ENCODE measurements around the gene VIP.
"Not testable (repeated sequence)": the region's sequence is repeated elsewhere in the genome, so short reads cannot be mapped to it uniquely, and the experiment has no call there.

VIP gene

DNA sequence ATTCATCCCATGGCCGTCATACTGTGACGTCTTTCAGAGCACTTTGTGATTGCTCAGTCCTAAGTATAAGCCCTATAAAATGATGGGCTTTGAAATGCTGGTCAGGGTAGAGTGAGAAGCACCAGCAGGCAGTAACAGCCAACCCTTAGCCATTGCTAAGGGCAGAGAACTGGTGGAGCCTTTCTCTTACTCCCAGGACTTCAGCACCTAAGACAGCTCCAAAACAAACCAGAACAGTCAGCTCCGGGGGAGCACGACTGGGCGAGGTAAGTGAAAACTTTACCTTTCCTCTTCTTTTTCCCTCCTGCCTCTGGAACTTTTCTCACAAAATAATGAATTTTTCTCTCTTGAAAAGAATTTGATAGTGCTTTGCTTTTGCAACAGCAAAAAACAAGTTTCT lies at the start of gene VIP:
VIP (plus strand) TSS at position 104 of the 400 bp plus-strand sequence. CDS start 1,381 bp downstream, outside the sequence.
- peak; percentile 66 for DNase-seq (ENCODE audit: low read depth, low spot score)

DNA sequence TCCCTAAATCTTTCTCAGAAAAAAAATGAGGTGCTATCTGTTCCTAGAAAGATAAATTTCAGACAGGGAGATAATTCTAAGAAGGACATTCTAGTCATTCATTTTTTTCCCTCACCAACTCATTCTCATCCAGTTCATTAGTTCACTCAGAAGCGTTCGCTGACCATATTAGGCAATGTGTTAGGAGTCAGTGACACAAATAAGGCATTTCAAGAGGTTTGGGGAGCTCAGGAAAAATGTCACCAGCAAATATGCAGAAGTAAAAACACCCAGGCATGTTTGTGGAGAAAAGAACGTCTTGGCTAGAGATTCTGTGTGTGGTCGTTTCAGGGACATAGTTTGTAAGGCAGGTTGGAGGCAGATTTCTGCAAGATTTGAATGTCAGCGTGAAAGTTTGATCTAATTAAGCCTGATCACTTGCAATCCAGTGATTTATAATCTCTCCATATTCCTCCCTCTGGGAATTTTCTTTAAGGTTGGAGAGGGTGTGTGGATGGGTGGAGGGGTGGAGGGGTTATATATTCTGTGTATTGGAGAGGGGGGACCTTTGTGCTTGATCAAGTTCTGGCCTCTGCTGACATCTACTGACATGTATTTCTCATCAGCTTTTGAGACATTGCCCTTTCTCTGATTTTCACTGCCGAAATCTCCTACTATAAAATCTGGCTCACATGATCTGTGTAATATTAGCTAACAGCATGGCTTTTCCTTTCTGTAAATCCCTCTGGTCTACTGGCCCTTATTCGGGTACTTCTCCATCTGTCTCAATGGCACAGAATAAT lies 49.3 kb upstream of the VIP start:
- DNase-seq (ENCODE audit: low read depth, low spot score): no peak

DNA sequence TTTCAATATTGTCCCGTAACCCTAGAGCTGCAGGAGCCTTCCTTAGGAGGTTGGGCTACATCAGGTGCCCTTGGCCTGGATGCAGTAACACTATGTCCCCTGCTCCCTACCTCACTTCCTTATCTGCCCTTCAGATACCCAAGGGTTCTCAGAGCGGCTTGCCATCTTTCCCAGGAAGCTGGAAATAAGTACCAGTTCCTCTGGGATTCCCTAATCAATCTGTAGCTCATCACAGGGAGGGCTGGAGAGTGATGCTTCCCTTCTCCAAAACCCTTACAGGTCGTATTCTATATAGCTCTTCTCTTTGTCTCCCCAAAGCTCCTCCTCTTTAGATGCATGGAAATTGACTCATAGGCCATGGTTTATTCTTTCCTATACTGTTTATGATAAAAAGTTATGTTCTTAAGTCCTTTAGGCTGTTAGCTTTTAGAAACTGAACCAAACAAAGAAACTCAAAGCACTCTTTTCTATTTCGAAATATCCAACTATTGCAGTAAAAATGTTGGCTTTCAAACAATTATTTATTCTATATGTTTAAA lies 48.7 kb upstream of the VIP start:
- no peak for DNase-seq (ENCODE audit: low read depth, low spot score)

DNA sequence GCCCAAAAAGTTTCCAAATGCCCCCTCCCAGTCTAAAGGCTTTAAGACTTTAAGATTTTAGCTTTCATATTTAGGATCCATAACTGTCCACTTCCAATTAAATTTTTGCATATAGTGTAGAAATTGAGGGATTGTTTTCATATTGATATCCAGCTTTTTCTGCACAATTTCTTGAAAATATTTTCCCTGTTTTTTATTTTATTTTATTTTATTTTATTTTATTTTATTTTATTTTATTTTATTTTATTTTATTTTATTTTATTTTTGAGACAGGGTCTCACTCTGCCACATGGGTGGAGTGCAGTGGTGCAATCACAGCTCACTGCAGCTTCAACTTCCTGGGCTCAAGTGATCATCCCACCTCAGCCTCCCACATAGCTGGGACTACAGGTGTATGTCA lies 46.8 kb upstream of the VIP start:
- not testable (repeated sequence) for DNase-seq (ENCODE audit: low read depth, low spot score)

DNA sequence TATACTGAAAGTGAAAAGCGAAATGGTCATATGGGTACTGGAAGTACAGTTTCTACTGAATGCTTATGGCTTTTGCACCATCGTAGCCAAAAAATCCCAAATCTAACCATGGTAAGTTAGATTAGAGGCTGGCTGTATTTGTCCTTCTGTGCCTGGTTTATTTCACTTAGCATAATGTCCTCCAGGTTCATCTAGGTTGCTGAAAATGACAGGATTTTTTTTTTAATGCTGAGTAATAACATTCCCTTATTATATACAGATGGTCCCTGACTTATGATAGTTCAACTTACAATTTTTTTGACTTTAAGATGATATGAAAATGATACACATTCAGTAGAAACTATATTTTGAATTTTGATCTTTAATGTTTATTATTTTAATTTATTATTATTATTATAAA lies 45.3 kb upstream of the VIP start:
- DNase-seq (ENCODE audit: low read depth, low spot score): no peak

DNA sequence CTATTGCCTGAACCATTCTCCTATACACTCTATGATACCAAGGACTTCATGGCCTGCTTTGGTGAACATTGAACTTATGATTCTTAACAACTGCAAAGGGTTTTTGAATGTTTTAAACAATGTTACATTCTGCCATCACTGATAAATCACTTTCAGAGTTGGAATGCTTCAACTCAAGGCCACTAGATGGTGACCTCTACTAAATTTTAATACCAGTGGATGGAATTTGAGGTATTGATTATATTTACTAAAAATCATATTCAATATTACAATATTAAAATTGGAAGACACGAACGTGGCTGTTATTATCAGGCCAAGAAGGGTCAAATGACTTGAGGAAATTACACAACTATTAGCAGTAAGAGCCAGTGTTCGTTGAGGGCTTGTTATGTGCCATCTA lies 34.3 kb upstream of the VIP start:
- no peak for DNase-seq (ENCODE audit: low read depth, low spot score)

DNA sequence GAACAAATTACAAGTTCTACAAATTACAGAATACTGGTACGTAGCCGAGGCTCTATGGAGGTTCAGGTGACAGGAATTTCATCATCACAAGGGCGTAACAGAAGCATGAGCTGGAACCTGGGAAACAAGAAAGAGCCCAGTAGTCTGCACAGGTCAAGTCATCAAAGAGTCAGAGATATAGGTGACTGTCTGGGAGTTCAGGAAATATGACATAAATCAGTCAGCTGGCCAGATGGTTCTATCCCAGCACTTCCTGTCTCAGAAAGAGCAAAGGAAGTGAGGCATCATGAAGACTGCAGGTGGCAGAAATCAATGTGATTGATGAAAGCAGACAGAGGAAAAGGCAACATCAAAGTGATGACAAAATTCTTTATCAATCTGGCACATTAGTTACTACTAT lies 29.6 kb upstream of the VIP start:
- no peak for DNase-seq (ENCODE audit: low read depth, low spot score)

DNA sequence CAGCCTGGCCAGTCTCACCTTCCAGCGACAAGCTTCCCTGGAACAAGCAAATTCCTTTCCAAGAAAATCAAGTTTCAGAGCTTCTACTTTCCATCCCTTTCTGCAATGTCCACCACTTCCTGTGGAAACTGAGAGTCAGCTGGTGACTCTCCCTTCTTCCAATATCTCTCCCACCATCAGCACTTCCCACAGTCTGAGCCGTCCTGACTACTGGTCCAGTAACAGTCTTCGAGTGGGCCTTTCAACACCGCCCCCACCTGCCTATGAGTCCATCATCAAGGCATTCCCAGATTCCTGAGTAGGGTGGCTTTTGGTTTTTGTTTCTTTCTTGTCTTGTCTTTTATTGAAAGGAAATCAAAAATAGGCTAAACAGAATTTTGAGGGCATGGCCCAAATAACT lies 28.6 kb upstream of the VIP start:
- DNase-seq (ENCODE audit: low read depth, low spot score): no peak

DNA sequence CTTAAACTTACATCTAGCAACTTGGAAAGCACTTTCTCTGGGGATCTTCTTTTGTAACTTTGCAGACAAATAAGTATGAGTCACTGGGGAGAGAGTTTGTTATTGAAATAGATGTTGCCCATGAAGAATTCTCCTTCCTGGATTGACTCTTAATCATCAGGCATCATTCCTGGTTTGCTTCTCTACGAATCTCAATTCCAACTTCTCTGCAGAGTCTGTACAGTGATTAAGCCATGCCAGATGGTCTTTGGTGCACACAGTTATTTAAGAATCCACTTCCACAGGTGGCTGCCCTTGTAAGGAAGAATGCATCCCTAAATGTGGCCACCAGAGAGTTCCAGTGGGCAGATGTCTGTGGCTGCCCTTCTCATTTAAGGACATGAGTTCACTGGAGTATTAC lies 27.2 kb upstream of the VIP start:
- no peak for DNase-seq (ENCODE audit: low read depth, low spot score)

DNA sequence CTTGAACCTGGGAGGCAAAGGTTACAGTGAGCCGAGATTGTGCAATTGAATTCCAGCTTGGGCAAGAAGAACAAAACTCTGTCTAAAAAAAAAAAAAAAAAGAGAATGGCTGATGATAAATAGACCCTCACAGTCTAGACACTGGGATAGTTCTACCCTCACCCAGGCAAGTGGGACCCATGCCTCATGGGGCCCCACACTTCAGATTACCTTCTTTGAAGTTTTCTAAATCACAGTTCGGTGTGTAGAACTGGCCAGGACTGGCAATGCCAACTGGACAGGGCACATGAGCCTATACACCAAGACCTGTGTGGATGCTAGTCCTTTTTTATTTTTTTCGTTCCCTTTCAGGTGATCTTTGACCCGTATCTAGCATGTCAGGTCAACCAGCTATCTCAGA lies 24.3 kb upstream of the VIP start:
- DNase-seq (ENCODE audit: low read depth, low spot score): no peak

DNA sequence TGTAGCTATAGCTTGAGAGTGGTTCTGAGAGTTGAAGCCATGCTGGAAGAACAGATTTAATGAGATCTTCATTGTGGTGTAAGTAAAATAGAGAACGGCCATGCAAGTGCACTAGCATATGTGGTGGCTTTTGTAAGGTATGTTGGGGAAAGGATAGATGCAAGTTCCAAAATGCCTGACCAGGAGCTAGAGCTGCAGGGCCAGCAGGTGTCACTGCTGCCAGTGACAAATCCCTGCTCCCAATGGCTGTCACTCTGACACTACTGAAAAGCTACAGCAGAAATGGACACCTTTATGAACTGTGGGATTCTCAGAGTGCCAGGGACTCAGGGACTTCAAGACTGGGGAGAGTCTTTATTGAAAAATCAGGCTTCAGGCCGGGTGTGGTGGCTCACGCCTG lies 23.1 kb upstream of the VIP start:
- DNase-seq (ENCODE audit: low read depth, low spot score): peak; percentile 38

DNA sequence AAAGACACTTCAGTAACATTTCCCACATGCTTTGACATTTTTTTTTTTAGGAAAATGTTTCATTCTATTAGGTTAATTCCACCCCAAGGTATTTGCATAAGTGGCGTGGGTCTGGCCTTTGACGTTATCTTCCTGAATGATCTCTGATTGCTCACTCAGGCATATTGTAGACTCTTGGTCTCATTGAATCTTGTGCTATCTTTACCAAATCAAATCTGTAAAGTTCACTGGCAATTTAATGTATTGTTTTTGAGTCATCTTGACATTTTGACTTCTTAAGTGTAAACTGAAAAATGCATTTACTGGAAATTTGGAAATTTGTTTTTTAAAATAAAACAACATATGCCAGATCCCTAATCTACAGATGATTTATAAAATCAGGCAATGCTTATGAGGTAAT lies 16.0 kb upstream of the VIP start:
- DNase-seq (ENCODE audit: low read depth, low spot score): no peak

DNA sequence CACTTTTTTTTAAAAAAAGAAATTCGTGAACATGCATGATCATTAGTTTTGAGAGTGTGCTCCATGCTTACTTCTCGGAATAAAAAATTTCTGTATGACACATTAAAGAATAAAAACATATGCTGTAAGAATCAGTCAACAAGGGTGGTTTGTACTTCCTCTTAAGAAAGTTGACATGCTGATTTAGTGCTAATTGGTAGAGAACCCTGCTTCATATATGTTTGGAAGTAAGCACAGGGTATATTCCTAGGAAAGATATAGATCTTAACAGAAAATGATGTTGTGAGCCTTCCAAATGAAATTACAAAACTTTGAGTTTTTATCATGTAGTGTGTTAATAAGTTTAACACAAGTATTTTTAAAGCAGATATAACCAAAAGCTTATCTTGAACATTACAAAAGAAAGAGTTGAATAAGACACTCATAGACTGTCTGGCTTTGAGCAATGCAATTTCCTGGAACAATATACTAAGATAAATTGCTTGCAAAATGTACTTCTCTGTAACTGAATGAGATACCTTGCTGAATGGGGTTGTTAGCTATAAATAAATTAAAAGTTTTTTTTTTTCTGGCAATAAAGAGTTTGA lies 13.8 kb upstream of the VIP start:
- no peak for DNase-seq (ENCODE audit: low read depth, low spot score)

DNA sequence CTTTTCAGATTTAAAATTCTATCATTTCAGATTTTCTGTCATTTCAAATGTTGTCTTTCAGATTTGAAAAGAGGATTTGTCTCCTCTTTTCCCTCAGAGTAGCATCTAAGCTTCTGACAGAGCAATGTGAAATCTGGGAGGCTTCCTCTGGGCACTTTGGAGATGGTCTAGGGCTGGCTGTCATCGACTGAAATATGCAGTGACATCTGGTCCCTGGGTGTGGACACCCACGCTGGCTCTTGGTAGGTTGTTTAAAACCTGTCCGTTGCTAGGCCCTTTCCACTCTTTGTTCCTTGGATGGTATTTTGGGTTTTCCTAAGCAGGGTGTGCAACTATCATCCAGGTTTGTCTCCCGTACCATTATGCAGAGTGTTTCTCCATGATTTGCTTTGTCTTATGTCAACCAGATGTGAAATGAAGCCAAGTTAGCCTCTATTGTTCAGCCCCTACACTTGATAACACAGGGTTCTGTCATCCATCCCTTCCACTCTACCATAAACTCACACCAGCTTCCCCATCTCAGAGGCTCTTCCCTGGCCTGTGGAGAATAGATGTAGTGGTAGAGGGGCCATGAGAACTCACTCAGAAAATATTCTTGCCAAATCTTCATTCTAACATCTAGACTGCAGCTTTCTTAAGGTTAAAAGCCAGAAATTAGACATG lies 5.0 kb upstream of the VIP start:
- no peak for DNase-seq (ENCODE audit: low read depth, low spot score)

DNA sequence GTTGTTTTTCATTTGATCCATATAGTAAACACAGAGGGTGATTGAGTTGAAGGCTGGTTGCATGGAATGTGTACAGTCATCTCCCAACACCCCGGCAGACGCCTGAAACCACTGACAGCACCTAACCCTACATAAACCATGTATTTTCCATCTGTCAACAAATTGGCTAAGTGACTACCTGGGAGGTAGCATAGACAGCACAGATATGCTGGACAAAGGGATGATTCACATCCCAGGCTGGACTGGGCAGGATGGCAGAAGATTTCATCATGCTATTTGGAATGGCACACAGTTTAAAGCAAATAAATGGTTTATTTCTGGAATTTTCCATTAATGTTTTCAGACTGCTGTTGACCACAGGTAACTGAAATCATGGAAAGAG lies 4.4 kb upstream of the VIP start:
- no peak for DNase-seq (ENCODE audit: low read depth, low spot score)

DNA sequence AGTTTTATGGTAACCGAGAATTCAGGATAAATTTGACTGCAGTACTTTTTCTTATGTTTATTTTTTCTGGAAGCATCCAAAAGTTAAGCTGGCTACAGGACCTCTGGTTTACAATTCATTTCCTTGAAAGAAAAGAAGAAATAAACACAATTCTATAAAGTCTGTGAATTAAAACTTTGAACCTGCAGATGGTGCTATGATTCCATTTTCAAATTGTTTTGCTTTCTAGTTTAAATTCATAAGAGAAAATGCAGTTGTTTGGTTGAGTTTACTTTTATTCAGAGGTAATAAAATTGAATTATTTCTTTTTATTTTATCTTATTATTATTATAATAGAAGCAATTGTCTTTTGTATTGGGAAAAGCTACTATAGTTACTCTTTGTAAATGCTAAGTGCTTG lies 1.8 kb upstream of the VIP start:
- no peak for DNase-seq (ENCODE audit: low read depth, low spot score)

DNA sequence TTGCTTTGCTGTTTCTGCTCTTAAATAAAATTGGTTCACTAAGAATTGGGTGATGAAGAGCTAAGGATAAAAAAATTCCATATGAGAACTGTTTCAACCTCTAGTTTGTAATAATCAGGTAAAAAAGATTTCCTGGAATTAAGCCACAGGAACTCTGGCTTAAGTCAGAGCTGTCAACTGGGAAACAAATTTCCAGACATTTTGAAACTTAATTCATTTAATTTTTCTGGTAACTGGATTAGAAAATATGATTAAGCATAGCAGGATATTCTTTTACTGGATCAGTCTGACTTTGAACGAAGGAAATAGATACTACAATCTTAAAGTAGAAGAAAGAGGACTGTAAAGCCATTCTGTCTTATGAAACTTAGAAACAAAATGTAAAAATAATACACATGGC lies 1.3 kb upstream of the VIP start:
- no peak for DNase-seq (ENCODE audit: low read depth, low spot score)

DNA sequence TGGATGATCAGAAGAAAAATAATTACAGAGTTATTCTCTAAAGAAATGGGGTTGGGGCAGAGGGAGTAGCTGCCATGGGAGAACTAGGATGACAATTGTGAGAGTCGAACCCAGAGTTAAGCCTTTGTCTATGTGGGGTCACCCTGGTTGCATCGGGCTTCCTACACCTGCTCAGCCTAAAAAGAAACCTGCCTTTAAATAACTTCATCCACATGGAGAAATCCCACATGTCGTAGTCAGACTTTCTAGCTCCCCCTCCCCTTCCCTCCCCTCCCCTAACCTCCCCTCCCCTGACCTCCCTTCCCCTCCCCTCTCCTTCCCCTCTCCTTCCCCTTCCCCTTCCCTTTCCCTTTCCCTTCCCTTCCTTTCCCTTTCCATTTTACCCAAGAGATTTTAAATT lies 14.7 kb downstream of the VIP start:
- no peak for DNase-seq (ENCODE audit: low read depth, low spot score)

DNA sequence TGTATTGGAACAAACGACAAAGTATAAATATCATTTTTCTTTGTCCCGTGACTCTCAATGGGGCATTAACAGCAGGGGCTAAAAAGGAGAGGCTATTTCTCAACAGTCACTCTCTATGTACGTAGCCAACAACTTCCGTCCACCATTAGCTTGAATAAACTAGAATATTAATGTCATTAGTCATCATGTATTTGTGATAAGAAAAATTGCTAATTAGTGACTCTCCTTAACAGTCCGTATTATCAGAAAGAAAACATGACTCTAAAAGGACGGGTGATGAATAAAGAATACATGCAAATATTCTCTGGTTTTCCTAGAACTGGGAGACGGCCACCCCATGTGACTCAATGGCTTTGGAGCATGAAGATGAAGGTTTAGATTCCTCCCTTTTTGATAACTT lies 18.6 kb downstream of the VIP start:
- DNase-seq (ENCODE audit: low read depth, low spot score): no peak

DNA sequence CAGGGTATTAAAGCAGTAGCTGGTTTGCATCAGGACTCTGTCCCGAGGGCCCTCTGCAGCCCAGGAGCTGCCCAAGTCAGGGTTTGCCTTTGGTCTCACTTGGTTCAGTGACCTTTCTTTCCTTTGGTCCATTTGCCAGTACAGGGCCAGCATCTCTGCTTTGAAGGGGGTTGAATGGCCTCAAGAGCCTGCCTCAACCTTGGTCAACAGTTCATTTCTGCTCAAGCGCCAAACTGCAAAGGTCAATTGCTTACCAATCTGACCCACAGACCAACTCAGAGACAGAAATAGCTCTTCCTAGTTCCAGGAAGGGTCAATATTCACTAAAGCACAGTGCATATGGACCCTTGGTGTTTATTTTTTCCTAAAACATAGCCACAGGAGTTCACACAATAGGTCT lies 19.4 kb downstream of the VIP start:
- no peak for DNase-seq (ENCODE audit: low read depth, low spot score)

DNA sequence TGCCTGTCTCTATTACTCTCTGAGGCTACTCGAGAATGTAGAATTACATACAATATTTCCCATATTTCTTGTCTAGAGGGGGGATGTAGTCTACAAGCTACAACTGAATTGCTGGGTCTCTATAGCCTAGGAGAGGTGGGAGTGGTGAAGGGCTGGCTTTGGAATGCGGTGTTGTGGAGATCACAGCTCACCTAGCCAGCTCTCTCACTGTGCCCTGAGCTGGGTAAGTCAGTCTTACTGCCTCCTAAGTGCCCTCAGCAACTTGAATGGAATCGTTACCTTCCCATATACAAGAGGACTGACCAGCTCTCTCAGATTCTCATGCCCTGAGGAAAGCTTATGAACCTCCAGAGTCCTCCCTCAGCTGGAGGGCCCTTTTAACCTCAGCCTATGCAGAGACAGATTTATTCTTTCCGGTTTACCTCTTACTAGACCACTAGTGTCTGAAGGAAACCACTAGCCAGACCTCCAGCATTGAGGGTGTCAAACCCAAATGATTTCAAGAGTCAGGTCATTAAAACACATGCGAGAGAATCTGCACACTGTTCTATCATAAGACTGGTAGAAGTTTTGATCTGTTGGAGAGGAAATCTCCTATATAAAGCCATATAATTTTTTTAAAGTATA lies 20.6 kb downstream of the VIP start:
- no peak for DNase-seq (ENCODE audit: low read depth, low spot score)

DNA sequence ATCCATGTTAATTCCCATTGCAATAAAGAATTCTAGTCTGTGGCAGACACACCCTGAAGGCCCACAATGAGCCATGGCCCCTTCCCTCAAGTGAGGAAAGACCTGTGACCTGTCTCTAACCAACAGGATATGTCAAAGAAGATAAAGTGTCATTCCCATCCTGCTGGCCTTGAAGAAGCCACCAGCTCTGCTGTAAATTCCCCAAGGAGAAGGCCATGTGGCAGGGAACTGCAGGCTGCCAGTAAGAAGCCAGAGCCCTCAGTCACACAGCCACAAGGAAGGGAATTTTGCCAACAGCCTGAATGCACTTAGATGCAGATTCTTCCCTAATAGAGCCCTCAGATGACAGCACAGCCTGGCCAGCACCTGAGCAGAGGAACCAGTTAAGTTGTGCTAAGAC lies 24.8 kb downstream of the VIP start:
- no peak for DNase-seq (ENCODE audit: low read depth, low spot score)

Measured in ELF-1 (cell line).